AG09319 (cell line): ENCODE measurements around the gene RAP1GAP2.

Experiments used
- DNase-seq: peaks from one replicate; pipeline ENCODE4 v3.0.0-alpha.2; 2010; ENCODE audit warnings: low read depth; ENCODE audit errors: extremely low read depth
- TF ChIP-seq, protein P1 (sequence below): IDR thresholded peaks from 2 replicates; pipeline ENCODE4 v1.5.1; 2011; ENCODE audit warnings: low read depth, mild to moderate bottlenecking, inconsistent platforms, low read length, moderate library complexity

The RAP1GAP2 gene

GRCh38 chr17:2948721-2949468 is 152.7 kb downstream of the RAP1GAP2 start:
- TF ChIP-seq, protein P1, sequence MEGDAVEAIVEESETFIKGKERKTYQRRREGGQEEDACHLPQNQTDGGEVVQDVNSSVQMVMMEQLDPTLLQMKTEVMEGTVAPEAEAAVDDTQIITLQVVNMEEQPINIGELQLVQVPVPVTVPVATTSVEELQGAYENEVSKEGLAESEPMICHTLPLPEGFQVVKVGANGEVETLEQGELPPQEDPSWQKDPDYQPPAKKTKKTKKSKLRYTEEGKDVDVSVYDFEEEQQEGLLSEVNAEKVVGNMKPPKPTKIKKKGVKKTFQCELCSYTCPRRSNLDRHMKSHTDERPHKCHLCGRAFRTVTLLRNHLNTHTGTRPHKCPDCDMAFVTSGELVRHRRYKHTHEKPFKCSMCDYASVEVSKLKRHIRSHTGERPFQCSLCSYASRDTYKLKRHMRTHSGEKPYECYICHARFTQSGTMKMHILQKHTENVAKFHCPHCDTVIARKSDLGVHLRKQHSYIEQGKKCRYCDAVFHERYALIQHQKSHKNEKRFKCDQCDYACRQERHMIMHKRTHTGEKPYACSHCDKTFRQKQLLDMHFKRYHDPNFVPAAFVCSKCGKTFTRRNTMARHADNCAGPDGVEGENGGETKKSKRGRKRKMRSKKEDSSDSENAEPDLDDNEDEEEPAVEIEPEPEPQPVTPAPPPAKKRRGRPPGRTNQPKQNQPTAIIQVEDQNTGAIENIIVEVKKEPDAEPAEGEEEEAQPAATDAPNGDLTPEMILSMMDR: no peak
- DNase-seq: no peak

GRCh38 chr17:2949469-2950044 is 153.3 kb downstream of the RAP1GAP2 start:
- no peak for DNase-seq
- TF ChIP-seq, protein P1: no peak

DNA sequence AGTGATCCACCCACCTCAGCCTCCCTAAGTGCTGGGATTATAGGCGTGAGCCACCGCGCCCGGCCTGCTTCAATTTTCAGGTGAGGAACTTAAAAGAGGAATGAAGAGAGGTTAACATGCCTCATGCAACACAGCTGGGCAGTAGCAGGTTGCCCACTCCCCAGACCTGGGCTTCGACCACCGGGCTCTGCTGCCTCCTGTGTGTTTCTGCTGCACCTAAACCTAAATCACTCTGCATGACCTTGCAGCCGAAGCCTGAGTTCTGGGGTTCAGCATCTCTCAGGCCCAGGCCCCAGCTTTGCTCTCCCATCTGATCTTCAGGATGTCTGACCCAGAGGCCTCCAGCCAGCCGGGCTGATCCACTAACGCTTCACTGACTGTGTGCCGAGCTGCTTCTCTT is 154.6 kb downstream of the RAP1GAP2 start:
- DNase-seq: no peak
- TF ChIP-seq, protein P1: no peak

DNA sequence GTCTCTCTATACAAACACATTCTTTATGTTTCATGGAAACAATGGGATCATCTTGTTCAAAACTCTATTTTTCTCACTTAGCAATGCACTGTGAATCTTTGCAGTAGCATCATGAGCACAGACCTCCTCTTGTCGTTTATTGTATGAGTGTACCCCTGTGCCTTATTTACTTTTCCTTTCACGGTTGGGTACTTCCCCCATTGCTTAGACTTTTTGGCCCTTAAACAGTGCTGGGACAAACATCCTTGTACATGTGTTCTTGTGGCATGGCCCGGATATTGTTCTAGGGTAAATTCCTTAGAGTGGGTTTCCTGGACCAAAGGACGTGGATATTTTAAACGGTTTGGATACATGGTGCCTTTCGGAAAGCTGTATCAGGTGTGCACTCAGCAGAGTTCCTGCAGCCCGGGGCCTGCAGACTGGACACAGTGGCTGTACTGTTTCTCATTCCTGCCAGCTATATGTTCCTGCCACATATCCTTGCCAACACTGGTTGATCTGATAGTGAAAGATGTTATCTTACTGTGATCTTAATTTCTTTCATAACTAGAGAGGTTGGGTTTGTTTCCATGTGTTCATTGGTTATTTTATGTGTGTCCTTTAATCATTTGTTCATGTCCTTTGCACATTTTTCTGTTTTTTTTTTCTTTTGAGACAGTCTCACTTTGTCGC is 156.1 kb downstream of the RAP1GAP2 start:
- TF ChIP-seq, protein P1: no peak
- no peak for DNase-seq

DNA sequence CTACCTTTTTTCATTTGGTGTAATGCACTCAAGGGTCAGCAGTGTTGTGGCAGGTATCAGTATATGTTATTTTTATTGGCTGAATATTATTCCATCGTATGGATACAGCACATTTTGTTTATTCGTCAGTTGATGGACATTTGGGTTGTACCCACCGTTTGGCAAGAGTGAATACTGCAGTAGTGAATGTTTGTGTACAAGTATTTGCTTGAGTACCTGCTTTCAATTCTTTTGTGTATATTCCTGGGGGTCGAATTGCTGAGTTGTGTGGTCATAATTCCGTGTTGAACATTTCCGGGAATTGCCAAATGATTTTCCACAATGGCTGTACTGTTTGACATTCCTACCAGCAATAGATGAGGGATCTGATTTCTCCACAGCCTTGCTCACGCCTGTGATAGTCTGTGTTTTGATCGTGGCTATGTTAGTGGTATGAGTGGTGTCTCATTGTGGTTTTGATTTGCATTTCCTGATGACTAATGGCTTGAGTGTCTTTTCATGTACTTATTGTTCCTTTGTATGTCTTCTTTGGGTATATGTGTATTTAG is 158.7 kb downstream of the RAP1GAP2 start:
- peak; percentile 88 for DNase-seq
- TF ChIP-seq, protein P1: no peak

GRCh38 chr17:2955931-2956582 is 159.8 kb downstream of the RAP1GAP2 start:
- TF ChIP-seq, protein P1: no peak
- no peak for DNase-seq
